Testis (tissue), 2 donors: ENCODE results near the gene PLOD1.

Experiments
- POLR2A ChIP-seq: fragments of 450-650 bp; IDR thresholded peaks from one replicate; pipeline ENCODE4 v1.6.1; 2017; ENCODE audit warnings: antibody characterized with exemption, mild to moderate bottlenecking, moderate library complexity
- TF ChIP-seq, protein P1 (sequence below), 3 experiments: fragments of 450-650 bp in 2 of 3; fragments of 200-600 bp in 1 of 3; sonication (generic) in 1 of 3; IDR thresholded peaks; one replicate each; pipeline ENCODE4 v1.5.1; 2016 to 2019; ENCODE audit warnings: antibody characterized with exemption in 3 of 3, mild to moderate bottlenecking in 2 of 3, moderate library complexity in 1 of 3

DNA sequence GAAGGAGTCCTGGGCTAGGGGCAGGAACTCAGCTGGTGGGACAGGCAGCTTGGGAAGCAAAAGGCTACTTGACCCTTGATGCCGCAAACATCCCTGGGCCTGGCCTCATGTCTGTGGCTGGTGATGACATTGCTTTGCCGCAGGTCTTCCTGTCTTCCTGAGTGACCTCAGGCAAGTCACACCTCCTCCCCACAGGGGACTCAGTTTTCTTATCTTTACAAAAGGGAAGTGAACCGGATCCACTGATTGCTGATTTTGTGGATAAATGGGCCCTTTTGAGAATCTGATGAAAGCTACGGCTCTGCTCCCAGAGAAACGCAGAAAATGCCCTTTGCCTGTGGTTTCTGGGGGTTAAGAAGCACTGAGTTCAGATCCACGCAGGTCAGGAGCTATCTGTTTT lies 20.7 kb downstream of the PLOD1 start:
- TF ChIP-seq, protein P1, sequence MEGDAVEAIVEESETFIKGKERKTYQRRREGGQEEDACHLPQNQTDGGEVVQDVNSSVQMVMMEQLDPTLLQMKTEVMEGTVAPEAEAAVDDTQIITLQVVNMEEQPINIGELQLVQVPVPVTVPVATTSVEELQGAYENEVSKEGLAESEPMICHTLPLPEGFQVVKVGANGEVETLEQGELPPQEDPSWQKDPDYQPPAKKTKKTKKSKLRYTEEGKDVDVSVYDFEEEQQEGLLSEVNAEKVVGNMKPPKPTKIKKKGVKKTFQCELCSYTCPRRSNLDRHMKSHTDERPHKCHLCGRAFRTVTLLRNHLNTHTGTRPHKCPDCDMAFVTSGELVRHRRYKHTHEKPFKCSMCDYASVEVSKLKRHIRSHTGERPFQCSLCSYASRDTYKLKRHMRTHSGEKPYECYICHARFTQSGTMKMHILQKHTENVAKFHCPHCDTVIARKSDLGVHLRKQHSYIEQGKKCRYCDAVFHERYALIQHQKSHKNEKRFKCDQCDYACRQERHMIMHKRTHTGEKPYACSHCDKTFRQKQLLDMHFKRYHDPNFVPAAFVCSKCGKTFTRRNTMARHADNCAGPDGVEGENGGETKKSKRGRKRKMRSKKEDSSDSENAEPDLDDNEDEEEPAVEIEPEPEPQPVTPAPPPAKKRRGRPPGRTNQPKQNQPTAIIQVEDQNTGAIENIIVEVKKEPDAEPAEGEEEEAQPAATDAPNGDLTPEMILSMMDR (IDR thresholded peaks at IDR 0.05), result no peak
- TF ChIP-seq POLR2A, result no peak
